Measurements from ENCODE around the gene CCDC191.

- TF ChIP-seq CTCF (IDR thresholded peaks at IDR 0.05 in 8 of 11, conservative IDR thresholded peaks at IDR 0.05 in 3 of 11) (no peak), POLR2A (IDR thresholded peaks at IDR 0.05) (no peak), POLR2AphosphoS5 (IDR thresholded peaks at IDR 0.05) (no peak)
These were observed 92.4 kb downstream of the CCDC191 start for GRCh38 chr3:113963879-113964278.
